ENCODE measurements around the gene WDFY4.

Gene WDFY4

DNA sequence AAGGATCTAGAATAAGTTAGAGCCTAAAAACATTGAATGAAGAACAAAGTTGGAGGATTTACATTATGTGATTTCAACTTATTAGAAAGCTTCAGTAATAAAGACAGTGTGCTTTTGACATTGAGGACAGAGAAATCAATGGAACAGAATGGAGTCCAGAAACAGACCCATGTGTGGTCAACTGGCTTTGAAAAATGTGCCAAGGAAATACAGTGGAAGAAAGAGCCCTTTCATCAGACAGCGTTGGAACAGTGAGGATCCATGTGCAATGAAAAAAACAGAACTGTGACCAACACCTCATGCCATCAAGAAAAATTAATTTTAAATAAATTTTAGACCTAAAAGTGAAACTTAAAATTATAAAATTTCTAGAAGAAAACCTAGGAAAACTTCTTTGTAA, 305.6 kb downstream of the WDFY4 start:
- TF ChIP-seq, protein P1, sequence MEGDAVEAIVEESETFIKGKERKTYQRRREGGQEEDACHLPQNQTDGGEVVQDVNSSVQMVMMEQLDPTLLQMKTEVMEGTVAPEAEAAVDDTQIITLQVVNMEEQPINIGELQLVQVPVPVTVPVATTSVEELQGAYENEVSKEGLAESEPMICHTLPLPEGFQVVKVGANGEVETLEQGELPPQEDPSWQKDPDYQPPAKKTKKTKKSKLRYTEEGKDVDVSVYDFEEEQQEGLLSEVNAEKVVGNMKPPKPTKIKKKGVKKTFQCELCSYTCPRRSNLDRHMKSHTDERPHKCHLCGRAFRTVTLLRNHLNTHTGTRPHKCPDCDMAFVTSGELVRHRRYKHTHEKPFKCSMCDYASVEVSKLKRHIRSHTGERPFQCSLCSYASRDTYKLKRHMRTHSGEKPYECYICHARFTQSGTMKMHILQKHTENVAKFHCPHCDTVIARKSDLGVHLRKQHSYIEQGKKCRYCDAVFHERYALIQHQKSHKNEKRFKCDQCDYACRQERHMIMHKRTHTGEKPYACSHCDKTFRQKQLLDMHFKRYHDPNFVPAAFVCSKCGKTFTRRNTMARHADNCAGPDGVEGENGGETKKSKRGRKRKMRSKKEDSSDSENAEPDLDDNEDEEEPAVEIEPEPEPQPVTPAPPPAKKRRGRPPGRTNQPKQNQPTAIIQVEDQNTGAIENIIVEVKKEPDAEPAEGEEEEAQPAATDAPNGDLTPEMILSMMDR (IDR thresholded peaks at IDR 0.05; ENCODE audit: extremely low read depth, missing control alignments), result no peak
- no peak for DNase-seq (ENCODE audit: low spot score)

DNA sequence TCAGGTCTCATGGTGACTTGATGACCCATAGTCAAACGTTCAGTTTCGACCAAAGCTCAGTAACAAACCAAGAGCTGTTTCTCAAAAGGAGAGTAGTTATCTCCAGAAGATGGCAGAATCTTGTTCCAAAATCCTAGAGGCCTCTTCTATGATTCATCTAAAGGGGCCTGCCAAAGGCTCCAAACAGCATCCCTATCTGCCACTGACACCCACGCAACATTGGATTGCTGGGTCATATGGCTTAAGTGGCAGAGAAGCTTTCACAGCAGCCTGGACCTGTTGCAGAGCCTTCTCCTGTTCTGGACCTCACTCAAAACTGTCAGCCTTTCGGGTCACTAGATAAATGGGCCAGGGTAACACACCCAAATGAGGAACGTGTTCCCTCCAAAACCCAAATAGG, 309.0 kb downstream of the WDFY4 start:
- TF ChIP-seq, protein P1 (IDR thresholded peaks at IDR 0.05; ENCODE audit: extremely low read depth, missing control alignments), result no peak
- no peak for DNase-seq (ENCODE audit: low spot score)

- TF ChIP-seq, protein P1 (IDR thresholded peaks at IDR 0.05; ENCODE audit: extremely low read depth, missing control alignments), result no peak
- no peak for DNase-seq (ENCODE audit: low spot score)
Observed at GRCh38 chr10:48996329-48996728, 311.7 kb downstream of the WDFY4 start.

- no peak for DNase-seq (ENCODE audit: low spot score)
- TF ChIP-seq, protein P1 (IDR thresholded peaks at IDR 0.05; ENCODE audit: extremely low read depth, missing control alignments), result no peak
Observed at GRCh38 chr10:48999346-48999745, 314.7 kb downstream of the WDFY4 start.

DNA sequence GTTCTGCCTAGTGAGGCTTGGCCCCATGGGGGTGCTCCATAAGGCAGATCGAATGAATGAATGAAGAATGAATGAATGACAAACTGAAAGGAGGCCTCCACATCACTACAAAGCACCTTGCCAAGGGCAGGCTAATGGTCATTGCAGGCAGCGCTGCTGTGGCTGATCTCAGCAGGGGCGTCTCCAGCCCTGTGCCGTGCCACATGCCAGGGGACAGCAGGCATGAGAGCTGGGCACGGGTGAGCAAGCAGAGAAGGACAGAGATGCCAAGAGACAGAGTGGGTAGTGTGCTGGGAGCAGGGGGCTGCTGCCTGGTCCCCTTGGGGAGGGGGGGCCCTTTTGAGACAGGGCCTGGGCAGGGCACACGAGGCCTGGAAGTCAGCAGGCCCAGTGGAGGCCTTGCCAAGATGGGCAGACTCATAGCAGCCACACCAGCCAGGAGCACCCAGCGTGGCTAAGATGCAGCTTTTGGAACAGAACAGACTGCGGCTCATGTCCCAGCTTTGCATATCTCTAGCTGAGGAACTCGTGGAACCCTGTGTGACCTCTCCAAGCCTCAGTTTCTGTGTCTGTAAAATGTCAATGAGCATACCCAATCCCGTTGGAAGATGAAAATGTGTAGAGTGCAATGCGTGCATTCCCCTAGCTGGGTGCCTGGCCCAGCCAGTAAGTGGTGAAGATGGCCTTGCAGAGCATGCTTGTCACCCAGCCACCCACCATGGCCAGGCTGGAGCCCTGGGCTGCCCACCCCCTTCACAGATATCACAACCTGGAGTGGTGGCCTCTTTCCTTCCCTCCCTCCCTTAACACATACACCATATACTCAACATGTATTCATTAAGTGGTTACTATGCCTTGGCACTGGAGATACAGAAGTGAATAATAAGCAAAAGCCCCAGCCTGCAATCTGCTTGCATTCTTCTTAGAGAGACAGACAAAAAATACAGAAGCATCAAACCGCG, 316.0 kb downstream of the WDFY4 start:
- DNase-seq (ENCODE audit: low spot score), result no peak
- TF ChIP-seq, protein P1 (IDR thresholded peaks at IDR 0.05; ENCODE audit: extremely low read depth, missing control alignments), result no peak

GRCh38 chr10:49001402-49001801, 316.7 kb downstream of the WDFY4 start:
- DNase-seq (ENCODE audit: low spot score), result no peak
- TF ChIP-seq, protein P1 (IDR thresholded peaks at IDR 0.05; ENCODE audit: extremely low read depth, missing control alignments), result no peak

DNA sequence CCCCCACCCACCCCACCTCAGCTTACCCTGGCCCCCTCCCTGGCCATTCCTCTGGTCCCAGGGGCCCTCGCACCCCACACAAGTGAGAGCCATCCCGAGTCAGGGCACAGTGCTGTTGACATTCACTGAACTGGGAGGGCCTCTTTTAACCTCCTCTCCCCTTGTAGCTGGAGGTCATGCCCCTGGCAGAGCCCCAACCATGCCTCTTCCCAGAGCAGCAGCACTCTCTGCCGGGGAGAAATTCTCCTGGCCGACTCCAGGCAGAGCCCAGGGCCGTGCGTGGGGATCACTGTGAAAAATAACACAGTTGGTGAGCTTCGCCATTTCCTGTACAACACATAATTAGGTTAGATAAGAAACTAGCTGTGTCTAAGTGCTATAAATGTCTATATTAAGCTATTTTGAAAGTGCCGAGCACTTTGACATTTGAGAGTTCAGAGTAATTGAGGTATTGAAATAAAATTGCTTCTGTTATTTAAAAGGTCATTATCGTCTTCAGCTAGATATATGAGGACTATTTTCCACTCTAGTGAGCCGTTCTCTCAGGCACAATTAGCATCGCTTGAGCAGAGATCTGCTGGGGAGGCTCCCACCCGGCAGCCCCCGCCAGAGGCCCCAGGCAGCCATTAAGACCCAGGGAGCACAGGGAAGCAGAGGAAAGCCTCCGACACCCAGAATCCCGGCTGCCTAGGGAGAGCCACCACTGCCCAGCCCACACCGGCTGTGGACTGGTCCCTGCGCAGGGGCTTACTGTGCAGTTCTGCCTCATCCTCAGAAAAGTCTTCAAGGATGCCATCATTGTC, 317.4 kb downstream of the WDFY4 start:
- TF ChIP-seq, protein P1 (IDR thresholded peaks at IDR 0.05; ENCODE audit: extremely low read depth, missing control alignments), result no peak
- DNase-seq (ENCODE audit: low spot score), result no peak

Measured in GM20000 (cell line).